HG03442 (cell line): ENCODE measurements around the gene ABCF1.
"Not testable (repeated sequence)": the region's sequence is repeated elsewhere in the genome, so short reads cannot be mapped to it uniquely, and the experiment has no call there.

ENCODE experiments used
- ATAC-seq: cut with Tn5 transposase; IDR thresholded peaks from one replicate; pipeline ENCODE4 v1.9.1; 2021; ENCODE audit warnings: mild to moderate bottlenecking, moderate library complexity; ENCODE audit not compliant: unreplicated experiment

Gene ABCF1

DNA sequence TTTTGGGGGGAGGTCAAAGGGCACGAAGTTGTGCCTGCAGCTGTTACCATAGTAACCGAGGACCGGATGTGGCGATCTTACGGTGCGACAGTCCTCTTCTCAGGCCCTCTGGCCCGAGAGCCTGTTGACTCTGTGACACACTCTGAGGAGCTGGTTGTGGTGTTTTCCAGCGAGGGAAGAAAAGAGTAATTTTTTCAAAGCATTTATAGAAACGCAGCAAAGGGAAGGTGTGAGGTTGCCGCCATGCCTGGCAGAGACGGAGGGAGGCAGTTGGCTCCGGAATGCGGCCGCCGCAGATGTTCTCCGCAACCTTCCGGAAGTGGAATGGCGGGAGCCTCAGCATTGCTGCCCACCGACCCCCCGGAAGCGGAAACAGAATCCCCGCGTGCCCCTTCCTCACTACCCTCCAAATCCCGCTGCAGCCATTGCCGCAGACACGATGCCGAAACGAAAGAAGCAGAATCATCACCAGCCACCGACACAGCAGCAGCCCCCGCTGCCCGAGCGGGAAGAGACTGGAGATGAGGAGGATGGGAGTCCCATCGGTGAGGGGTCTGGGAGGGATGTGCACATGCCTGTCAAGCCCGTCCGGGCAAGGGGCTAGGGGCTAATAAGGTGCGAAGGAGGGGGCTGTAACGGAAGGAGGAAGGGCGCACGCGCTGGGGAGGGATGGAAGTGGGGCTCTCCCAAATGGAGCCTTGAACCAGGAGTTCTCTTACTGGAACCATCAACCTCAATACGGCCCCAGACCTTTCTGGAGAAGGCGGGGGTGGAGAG, 14.1 kb upstream of the ABCF1 start, which contains the start of gene PRR3:
Gene PRR3 (plus strand): TSS at position 390 of the 777 bp plus-strand sequence. CDS start 50 bp downstream, at position 440.
- peak; percentile 42 for ATAC-seq

- ATAC-seq = no peak
These were observed 13.6 kb upstream of the ABCF1 start for GRCh38 chr6:30557683-30557981.

- ATAC-seq = no peak
These were observed 10.3 kb upstream of the ABCF1 start for GRCh38 chr6:30560930-30561329.

- ATAC-seq = no peak
These were observed 8.5 kb upstream of the ABCF1 start for GRCh38 chr6:30562470-30563425.

DNA sequence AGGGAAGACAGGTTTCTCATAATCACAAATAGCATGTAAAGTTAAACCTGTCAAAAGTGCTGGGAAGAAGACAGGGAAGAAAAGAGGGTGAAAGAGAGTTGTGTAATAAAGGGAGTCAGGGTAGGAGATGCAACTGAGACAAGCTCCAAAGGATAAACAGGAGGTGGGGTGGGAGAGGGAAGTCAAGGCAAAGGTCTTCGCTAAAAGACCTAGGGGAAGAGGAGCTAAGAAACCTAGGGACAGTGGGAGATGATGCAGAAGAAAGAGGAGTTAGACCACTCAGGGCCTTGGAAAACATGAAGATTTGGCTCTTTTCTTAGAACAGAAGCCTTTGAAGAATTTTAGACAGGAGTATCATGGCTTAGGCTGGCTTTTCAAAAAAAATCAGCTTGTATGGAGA, 7.1 kb upstream of the ABCF1 start:
- no peak for ATAC-seq

- no peak for ATAC-seq
These were observed 5.5 kb upstream of the ABCF1 start for GRCh38 chr6:30565772-30566171.

GRCh38 chr6:30568245-30568644, 3.0 kb upstream of the ABCF1 start:
- ATAC-seq = no peak

DNA sequence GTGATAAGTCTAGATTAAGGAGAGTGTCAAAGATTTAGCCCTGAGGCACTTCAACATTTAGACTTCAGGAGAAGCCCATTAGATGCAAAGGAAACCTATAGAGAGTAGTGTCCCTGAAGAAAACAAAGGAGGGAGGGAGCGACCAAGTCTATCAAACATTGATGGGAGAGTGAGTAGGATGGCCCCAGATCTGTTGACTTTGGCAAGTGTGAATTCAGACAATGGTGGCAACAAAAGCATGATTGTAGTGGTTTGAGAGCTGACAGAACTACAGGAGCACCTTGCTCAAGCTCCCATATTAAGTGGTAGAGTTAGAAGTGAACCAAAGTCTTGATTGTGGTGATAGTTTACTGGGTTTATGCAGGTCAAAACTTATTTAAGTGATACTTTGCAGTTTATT, 979 bp upstream of the ABCF1 start:
- no peak for ATAC-seq

DNA sequence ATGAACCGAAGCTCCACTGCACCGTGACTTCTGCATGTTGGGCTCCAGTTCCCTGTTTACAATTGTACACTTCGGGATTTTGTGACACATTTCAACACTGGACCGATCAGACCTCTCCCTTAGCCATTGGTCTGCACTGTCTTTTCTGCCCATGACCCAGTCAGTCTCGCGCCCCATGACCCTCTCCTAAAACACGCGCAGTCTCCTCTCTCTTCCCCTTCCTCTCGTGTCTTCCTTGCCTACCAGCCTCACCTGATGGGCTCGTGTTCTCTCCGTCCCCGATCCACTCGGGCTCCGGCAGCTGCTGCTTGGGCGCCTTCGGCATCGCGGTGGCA, 535 bp upstream of the ABCF1 start:
- peak; percentile 19 for ATAC-seq

GRCh38 chr6:30571762-30572082, 480 bp downstream of the ABCF1 start:
- no peak for ATAC-seq

GRCh38 chr6:30572148-30572547, 906 bp downstream of the ABCF1 start:
- no peak for ATAC-seq

DNA sequence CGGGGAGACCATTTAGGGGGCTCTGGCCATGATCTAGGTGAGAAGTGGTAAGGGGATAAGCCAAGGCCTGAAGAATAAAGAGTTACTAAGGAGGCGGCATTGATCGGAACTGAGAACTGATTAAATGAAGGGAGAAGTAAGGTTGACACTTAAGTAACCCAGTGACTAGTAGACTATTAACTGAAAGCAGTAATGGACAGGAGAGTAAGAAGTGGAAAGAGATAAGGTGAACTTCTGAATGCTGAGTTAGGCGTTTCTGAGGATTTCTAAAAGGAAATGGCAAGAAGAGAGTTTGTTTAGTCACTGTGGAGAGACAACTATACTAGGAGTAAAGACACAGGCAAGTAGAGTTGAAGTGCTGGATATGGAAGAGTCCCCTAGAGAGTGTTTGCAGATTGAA, 1.9 kb downstream of the ABCF1 start:
- no peak for ATAC-seq

GRCh38 chr6:30578051-30578450, 6.8 kb downstream of the ABCF1 start:
- ATAC-seq = no peak

DNA sequence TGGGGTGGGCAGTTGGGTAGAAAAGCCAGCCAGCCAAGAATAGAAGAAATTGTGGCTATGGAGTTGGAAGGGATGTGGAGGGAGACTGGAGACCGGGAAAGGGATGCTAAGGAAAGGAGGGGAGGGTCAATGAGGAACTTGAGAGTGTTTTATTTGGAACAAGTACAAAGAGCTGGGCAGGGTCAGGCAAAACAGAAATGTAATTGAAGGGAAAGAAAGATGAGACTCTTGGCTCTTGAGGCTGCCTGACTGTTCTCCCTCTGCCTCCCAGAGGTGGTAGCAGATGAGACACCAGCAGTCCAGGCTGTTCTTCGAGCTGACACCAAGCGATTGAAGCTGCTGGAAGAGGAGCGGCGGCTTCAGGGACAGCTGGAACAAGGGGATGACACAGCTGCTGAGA, 12.7 kb downstream of the ABCF1 start:
- no peak for ATAC-seq

DNA sequence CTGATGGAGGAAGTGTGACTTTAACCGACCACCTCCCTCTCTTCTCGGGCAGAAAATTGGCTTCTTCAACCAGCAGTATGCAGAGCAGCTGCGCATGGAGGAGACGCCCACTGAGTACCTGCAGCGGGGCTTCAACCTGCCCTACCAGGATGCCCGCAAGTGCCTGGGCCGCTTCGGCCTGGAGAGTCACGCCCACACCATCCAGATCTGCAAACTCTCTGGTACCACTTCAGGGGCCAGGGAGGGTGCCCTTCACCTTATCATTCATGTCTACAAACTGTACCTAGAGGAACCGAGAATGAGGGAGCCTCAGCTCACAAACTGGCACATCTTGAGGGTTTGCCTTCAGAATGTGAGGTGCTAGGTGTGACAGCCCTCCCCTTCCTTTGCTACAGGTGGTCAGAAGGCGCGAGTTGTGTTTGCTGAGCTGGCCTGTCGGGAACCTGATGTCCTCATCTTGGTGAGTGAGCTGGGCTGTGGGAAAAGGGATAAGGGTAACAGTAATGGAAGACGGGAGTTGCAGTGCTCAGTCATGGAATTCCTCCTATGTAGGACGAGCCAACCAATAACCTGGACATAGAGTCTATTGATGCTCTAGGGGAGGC, 18.6 kb downstream of the ABCF1 start:
- no peak for ATAC-seq

DNA sequence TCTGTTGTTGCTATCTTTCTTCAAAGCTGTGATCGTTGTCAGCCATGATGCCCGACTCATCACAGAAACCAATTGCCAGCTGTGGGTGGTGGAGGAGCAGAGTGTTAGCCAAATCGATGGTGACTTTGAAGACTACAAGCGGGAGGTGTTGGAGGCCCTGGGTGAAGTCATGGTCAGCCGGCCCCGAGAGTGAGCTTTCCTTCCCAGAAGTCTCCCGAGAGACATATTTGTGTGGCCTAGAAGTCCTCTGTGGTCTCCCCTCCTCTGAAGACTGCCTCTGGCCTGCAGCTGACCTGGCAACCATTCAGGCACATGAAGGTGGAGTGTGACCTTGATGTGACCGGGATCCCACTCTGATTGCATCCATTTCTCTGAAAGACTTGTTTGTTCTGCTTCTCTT, 19.3 kb downstream of the ABCF1 start:
- ATAC-seq = no peak

DNA sequence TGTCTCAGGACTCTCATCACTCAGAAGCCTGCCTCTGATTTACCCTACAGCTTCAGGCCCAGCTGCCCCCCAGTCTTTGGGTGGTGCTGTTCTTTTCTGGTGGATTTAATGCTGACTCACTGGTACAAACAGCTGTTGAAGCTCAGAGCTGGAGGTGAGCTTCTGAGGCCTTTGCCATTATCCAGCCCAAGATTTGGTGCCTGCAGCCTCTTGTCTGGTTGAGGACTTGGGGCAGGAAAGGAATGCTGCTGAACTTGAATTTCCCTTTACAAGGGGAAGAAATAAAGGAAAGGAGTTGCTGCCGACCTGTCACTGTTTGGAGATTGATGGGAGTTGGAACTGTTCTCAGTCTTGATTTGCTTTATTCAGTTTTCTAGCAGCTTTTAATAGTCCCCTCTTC, 19.8 kb downstream of the ABCF1 start:
- no peak for ATAC-seq

GRCh38 chr6:30592287-30592686, 21.0 kb downstream of the ABCF1 start:
- ATAC-seq = no peak

DNA sequence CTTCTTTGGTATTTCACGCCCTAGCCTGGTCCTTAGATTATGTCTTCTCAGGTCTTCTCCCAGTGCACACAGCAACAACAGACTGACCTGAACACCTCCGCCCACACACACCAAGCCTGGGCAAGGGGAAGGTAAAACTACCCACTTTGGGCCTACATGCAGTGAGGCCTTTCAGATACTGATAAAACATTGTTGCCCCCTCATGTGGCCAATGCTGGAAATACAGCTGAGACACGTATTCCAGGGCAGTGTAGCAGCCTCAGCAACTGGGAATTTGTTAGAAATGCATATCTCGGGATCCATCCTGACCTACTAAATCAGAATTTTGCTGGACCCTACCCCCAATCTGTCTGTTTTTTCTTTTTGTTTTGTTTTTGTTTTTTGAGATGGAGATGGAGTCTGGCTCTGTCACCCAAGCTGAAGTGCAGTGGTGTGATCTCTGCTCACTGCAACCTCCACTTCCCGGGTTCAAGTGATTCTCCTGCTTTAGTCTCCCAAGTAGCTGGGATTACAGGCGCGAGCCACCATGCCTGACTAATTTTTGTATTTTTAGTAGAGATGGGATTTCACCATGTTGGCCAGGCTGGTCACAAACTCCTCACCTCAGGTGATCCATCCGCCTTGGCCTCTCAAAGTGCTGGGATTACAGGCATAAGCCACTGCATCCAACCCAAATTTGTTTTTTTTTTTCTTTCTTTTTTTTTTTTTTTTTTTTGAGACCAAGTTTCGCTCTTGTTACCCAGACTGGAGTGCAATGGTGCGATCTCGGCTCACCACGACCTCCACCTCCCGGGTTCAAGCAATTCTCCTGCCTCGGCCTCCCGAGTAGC, 26.3 kb downstream of the ABCF1 start:
- ATAC-seq = not testable (repeated sequence)

GRCh38 chr6:30598912-30599624, 27.8 kb downstream of the ABCF1 start:
- no peak for ATAC-seq
